Left ventricle myocardium inferior (tissue), 1 donor: ENCODE data around the gene NUP98. TPM values are rescaled to one million over a fixed set of nuclear protein-coding genes. Genes with fewer than 3 reads are reported as not detected.

Source experiments
- DNase-seq: peaks from one replicate; pipeline ENCODE4 v3.0.0-alpha.2; 2020
- H3K27ac ChIP-seq: fragments of 200-600 bp; replicated peaks from 2 replicates; pipeline ENCODE4 v1.8.0; 2021
- H3K27me3 ChIP-seq: fragments of 200-600 bp; 2 replicates; pipeline ENCODE4 v1.8.0; 2021; ENCODE audit warnings: low read depth
- H3K36me3 ChIP-seq: fragments of 200-600 bp; 2 replicates; pipeline ENCODE4 v1.8.0; 2021
- H3K4me1 ChIP-seq: fragments of 200-600 bp; 2 replicates; pipeline ENCODE4 v1.8.0; 2021
- H3K4me3 ChIP-seq: fragments of 200-600 bp; 2 replicates; pipeline ENCODE4 v1.8.0; 2021; ENCODE audit warnings: mild to moderate bottlenecking, moderate library complexity
- H3K9me3 ChIP-seq: fragments of 200-600 bp; replicated peaks from 2 replicates; pipeline ENCODE4 v1.8.0; 2021
- intact Hi-C: fragments of 100-400 bp; cut with micrococcal nuclease; formaldehyde crosslinking; loops from one replicate; pipeline ENCODE4 v1.11.0; 2022
- total RNA-seq: library from RNA; stranded (reverse); fragmentation: NEBNext Ultra II Directional; extraction: Animal tissue kit (Norgen Biotek cat#: 25700); gene quantifications from one replicate; pipeline ENCODE4 v1.2.1, GENCODE V29; 2021
- TF ChIP-seq, protein P1 (sequence below): fragments of 200-600 bp; IDR thresholded peaks from 2 replicates; pipeline ENCODE4 v1.8.0; 2021; ENCODE audit warnings: antibody characterized with exemption, mild to moderate bottlenecking, borderline replicate concordance
- donor health status: DM: no; HTN: yes; CAD: no; lungs with severe emphysema.

The NUP98 gene
- total RNA-seq, 1 donor from 2014 or later = 37.3 TPM

DNA sequence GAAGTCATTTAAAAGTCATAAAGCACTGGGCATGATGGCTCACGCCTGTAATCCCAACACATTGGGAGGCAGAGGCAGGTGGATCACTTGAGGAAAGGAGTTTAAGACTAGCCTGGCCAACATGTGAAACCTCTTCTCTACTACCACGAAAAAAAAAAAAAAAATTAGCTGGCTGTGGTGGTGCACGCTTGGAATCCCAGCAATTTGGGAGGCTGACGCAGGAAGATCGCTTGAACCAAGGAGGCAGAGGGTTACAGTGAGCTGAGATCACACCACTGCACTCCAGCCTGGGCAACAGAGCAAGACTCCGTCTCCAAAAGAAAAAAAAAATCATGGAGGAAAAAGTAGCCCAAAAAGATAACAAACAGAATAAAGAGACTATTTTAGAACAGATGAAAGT lies 42.2 kb downstream of the NUP98 start:
- no peak for DNase-seq
- H3K27ac ChIP-seq = no peak overlapping the region
- intact Hi-C loops = no loop called here
- no peak overlapping the region for H3K4me3 ChIP-seq
- H3K9me3 ChIP-seq = no peaks in the 10 kb centered on the region
- no peaks in the 10 kb centered on the region for H3K4me1 ChIP-seq
- TF ChIP-seq, protein P1, sequence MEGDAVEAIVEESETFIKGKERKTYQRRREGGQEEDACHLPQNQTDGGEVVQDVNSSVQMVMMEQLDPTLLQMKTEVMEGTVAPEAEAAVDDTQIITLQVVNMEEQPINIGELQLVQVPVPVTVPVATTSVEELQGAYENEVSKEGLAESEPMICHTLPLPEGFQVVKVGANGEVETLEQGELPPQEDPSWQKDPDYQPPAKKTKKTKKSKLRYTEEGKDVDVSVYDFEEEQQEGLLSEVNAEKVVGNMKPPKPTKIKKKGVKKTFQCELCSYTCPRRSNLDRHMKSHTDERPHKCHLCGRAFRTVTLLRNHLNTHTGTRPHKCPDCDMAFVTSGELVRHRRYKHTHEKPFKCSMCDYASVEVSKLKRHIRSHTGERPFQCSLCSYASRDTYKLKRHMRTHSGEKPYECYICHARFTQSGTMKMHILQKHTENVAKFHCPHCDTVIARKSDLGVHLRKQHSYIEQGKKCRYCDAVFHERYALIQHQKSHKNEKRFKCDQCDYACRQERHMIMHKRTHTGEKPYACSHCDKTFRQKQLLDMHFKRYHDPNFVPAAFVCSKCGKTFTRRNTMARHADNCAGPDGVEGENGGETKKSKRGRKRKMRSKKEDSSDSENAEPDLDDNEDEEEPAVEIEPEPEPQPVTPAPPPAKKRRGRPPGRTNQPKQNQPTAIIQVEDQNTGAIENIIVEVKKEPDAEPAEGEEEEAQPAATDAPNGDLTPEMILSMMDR = no peak
- H3K36me3 ChIP-seq = peaks cover 95% of the 10 kb centered on the region
- no peaks in the 10 kb centered on the region for H3K27me3 ChIP-seq

DNA sequence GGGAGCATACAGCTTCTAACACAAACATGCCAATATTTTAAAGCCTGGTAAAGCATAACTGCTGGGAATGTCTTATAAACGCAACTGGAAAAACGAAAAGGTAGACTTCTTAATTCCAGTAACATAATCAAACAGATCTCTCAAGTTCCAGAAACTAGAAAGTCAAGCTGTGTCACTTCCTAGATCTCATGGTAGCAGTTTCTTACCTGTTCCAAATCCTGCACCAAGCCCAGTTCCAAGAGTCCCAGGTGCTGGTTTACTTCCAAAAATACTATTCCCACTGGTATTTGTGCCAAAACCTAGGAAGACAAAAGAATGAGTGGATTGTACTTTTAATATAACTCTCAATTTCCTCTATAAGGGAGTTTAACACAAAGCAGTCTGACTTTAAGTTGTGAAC lies 44.2 kb downstream of the NUP98 start:
- intact Hi-C loops = no loop called here
- peaks cover 93% of the 10 kb centered on the region for H3K36me3 ChIP-seq

DNA sequence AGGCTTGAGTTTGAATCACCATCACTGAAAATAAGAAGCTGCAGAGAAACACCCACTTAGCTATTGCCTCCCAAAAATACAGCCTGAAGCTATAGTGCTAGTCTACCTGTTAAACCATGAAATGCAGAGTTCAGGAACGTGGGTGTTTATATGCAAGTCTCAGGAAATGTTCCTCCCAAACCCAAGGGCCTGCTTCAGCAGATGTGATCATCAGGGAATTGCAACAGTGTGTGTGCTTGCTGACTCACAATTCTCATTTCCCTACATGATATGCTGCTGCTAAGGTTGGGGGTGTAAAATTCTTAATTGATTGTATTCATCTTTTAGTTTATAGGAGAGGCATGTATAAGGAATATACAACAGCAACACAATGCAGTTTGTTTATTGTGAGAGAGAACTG lies 49.6 kb downstream of the NUP98 start:
- Histone ChIP-seq H3K27me3 (no peaks in the 10 kb centered on the region), H3K4me3 (no peak overlapping the region), H3K36me3 (peaks cover 94% of the 10 kb centered on the region), H3K27ac (no peak overlapping the region), H3K9me3 (no peaks in the 10 kb centered on the region), H3K4me1 (no peaks in the 10 kb centered on the region)
- TF ChIP-seq, protein P1 = no peak
- intact Hi-C loops = no loop called here
- no peak for DNase-seq

More for the DNA sequence above, 44.2 kb downstream of the NUP98 start:
- TF ChIP-seq, protein P1 = no peak
- no peak overlapping the region for H3K27ac ChIP-seq
- H3K4me3 ChIP-seq = no peak overlapping the region
- DNase-seq = no peak
- H3K9me3 ChIP-seq = no peaks in the 10 kb centered on the region
- no peaks in the 10 kb centered on the region for H3K4me1 ChIP-seq
- no peaks in the 10 kb centered on the region for H3K27me3 ChIP-seq

DNA sequence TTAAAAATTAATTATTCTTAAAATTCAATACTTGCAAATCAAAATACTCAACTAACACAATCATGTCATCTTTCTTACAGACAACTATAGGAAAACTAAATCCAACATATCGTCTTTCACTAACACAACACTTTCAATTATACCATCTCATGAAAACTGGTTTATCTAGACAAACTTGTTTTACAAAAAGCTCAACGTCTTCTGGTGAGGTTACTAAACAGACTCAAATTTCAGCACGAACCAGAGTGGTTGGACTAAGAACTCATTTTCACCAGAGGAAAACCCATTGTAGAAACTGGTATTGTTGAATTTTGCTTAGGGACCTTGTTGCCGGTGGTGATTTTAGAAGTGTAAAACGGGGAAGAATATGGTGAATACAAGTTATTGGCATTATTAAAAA lies 52.2 kb downstream of the NUP98 start:
- Histone ChIP-seq H3K9me3 (no peaks in the 10 kb centered on the region), H3K27me3 (no peaks in the 10 kb centered on the region), H3K4me3 (no peak overlapping the region), H3K27ac (no peak overlapping the region), H3K4me1 (no peaks in the 10 kb centered on the region), H3K36me3 (peaks cover 94% of the 10 kb centered on the region)
- TF ChIP-seq, protein P1 = no peak
- DNase-seq = no peak
- intact Hi-C loops = no loop called here

DNA sequence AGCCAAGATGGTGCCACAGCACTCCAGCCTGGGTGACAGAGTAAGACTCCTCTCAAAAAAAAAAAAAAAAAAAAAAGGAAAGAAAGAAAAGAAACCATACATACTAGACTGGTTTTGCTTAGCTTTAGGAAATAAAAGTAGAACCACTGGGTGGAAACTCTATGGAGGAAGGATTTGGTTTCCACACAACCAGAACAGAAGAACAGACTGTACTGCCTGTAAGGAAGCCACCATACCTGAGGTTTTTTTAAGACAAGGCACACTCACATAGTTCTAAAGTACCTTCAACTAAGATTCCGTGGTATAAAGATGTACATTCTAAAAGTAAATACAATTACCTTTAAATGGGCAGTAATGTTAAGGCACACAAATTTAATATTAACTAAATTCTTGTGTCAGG lies 58.6 kb downstream of the NUP98 start:
- intact Hi-C loops = no loop called here
- no peak for DNase-seq
- TF ChIP-seq, protein P1 = no peak
- peaks cover 92% of the 10 kb centered on the region for H3K36me3 ChIP-seq
- H3K27me3 ChIP-seq = no peaks in the 10 kb centered on the region
- no peaks in the 10 kb centered on the region for H3K4me1 ChIP-seq
- H3K27ac ChIP-seq = no peak overlapping the region
- no peaks in the 10 kb centered on the region for H3K9me3 ChIP-seq
- no peak overlapping the region for H3K4me3 ChIP-seq

DNA sequence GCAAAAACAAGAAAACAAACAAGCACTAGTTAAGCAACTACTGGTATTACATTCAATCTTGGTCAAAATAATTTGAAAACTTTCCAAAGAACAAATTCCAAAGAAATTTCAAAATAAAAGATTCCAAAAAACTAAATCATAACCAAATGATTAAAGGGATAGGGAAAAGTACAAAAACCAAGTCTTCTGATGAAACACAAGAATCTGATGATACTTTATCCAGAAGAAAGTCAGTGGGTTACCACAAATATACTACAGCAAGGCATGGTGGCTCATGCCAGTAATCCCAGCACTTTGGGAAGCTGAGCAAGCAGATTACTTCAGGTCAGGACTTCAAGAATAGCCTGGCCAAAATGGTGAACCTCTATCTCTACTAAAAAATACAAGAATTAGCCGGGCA lies 59.1 kb downstream of the NUP98 start:
- Histone ChIP-seq H3K4me3 (no peak overlapping the region), H3K27ac (no peak overlapping the region), H3K4me1 (no peaks in the 10 kb centered on the region), H3K9me3 (no peaks in the 10 kb centered on the region), H3K27me3 (no peaks in the 10 kb centered on the region), H3K36me3 (peaks cover 92% of the 10 kb centered on the region)
- intact Hi-C loops = no loop called here
- TF ChIP-seq, protein P1 = no peak
- no peak for DNase-seq
